Cerebellar cortex (tissue), 1 donor: ENCODE measurements around the gene LAD1.
A peak's percentile ranks its signal among the peaks of the same experiment; 100 is the strongest.

ENCODE experiments used
- DNase-seq: peaks from one replicate; pipeline ENCODE4 v3.0.0-alpha.2; 2015; ENCODE audit warnings: low spot score

LAD1 gene

GRCh38 chr1:201391651-201392511 is 7.2 kb downstream of the LAD1 start:
- no peak for DNase-seq

- DNase-seq = no peak
Observed at GRCh38 chr1:201391225-201391624, 7.9 kb downstream of the LAD1 start.

DNA sequence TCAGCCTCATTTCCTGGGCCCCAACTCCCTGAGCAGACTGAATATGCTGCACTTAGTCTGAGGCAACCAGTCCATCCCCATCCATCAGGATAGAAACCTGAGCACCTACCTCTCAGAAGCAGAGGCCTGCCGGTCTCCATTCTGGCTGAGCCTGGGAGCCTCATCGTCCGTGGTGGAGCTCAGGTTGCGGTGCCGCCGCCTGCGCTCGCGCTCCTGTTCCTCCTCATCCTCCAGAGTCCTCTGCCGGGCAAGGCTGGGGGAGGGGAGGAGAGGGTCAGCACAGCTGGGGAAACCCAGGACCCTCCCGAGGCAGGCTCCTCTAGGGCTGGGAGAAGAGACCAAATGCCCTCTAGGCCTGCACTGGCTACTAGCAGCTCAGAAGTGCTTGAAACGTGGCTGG is 10.1 kb downstream of the LAD1 start:
- DNase-seq = no peak

DNA sequence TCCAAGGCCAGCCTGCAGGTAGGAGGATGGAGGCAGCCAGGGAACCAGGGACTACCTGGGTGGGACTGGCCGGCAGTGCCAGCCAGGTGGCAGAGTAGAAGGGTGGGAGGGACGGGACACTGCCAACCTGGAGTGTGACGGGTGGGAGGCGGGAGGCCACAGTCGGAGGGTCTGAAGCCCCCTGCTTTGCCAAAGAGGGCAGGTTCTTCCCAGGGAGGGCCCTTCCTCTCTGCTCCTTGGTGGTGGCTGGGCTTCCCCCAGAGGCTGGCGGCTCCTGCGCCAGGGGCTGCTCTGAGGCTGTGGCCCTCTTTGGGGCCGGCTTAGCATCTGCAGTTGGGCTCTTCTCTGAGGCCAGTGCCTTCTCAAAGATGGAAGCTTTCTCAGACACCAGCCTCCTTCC is 12.9 kb downstream of the LAD1 start:
- no peak for DNase-seq

- DNase-seq = peak; percentile 62
Observed at GRCh38 chr1:201385299-201385891, 13.7 kb downstream of the LAD1 start.

DNA sequence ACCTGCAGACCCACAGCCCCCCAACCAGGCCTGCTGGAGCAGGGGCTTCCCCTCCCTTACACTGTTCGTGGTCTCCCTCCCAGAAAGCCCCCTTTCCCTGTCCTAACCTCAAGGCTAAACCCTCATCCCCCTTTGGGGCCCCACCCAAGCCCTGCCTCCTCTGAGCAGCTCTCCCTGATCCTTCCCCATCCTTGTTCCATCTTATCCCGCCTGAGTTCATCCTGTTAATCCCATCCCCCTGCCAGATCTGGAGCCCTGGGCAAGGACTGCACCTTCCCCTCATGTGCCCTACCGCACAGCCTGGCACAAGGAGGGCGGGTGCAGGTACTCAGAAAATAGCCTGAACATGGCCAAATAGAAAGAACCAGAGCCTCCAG is 14.7 kb downstream of the LAD1 start:
- no peak for DNase-seq

- DNase-seq = no peak
Observed at GRCh38 chr1:201383647-201384405, 15.3 kb downstream of the LAD1 start.

DNA sequence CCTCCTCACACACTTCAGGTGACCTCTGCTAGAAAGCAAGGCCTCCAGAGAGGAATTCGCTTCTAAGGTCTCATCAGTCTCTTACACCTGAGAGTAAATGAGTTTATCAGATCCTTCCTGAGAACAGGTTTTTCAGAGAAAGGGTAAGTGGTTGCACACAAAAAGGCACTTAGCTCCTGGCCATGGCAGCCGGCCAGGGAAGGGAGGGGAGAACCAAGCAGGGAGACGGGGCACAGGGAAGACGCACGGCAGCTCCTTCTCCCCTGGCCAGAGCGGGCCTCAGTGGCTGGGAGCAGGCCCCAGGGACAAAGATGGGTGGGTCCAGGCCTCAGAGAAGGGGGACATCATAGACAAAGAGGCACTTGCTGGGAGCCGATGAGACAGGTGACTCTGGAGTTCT is 18.0 kb downstream of the LAD1 start:
- no peak for DNase-seq

- DNase-seq = no peak
Observed at GRCh38 chr1:201379733-201380242, 19.3 kb downstream of the LAD1 start.

DNA sequence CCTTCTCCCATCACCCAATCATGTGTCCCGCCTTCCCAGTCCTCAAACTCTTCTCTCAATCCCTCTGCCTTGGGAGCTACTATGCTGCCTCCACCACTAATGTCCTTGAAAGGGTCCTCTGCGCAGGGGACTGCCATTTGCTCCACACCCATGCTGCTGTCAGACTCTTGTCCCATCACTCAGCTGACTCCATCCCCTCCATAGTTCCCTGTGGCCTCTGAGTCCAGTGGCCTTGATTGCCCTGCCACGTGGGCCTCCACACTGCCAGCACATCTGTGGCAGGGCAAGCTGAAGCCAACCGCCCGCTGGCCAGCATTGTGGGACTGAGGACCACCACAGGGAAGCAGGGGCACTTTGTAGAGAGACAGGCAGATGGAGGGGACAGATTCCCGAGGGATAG is 20.3 kb downstream of the LAD1 start:
- DNase-seq = no peak

DNA sequence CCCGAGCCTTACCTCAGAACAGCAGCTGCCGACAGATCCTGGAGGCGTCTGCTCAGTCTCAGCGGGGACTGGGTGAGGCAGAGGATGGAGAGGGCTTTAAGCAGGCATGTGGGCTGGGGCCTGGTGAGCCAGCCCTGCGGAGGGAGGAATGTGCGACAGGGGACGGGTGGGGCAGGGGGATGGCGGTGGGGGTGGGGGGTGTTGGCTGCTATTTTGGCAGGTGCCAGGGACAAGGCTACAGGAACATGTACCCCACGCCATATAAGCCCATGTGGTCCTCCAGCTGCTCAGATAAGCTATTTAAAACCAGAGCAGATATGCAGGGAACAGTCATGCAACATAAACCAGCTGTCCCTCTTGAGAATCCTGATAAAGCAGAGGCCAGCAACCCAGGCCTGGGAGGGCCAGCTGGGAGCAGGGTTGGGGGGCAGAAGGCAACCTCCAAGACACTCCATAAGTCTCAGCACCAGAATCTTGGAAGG is 21.5 kb downstream of the LAD1 start, which contains the start of gene TNNT2:
Gene TNNT2 (minus strand): TSS at position 70 of the 482 bp plus-strand sequence. CDS start 4,426 bp downstream, outside the sequence.
- DNase-seq = no peak

GRCh38 chr1:201376464-201377374 is 22.4 kb downstream of the LAD1 start:
- peak; percentile 78 for DNase-seq

GRCh38 chr1:201376107-201376463 is 23.0 kb downstream of the LAD1 start:
- no peak for DNase-seq

GRCh38 chr1:201375169-201375568 is 24.0 kb downstream of the LAD1 start:
- peak; percentile 28 for DNase-seq

- no peak for DNase-seq
Observed at GRCh38 chr1:201374364-201374763, 24.8 kb downstream of the LAD1 start.

GRCh38 chr1:201371792-201372191 is 27.3 kb downstream of the LAD1 start:
- no peak for DNase-seq

GRCh38 chr1:201371276-201371675 is 27.8 kb downstream of the LAD1 start:
- DNase-seq = no peak

GRCh38 chr1:201370500-201370899 is 28.6 kb downstream of the LAD1 start:
- no peak for DNase-seq

- DNase-seq = no peak
Observed at GRCh38 chr1:201369209-201369608, 29.9 kb downstream of the LAD1 start.

- DNase-seq = no peak
Observed at GRCh38 chr1:201366696-201367095, 32.4 kb downstream of the LAD1 start.

- no peak for DNase-seq
Observed at GRCh38 chr1:201365251-201365650, 33.9 kb downstream of the LAD1 start.

DNA sequence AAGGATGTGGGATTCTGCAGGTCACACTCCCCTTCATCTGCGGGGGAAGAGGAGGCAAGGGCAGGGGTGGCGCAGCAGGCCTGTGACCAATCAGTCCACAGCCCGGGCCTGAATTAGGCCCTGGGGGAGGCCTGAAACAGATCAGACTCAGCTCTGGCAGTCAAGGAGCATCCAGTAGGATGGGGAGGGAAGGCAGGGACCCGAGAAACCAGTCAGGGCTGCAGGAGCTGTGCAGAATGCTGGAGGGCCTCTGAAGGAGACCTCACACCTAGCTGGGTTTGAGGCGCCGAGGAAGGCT is 34.4 kb downstream of the LAD1 start:
- DNase-seq = no peak
